BLaER1 treated with 17β-estradiol and CSF1 and Interleukin-3, amounts not matched to agents 10 nM and 100 nM (cell line): ENCODE measurements around the gene ATG2A.
"Not testable (repeated sequence)": the region's sequence is repeated elsewhere in the genome, so short reads cannot be mapped to it uniquely, and the experiment has no call there.

Experiments used
- H3K27ac ChIP-seq, 11 experiments: shearing (Covaris generic); formaldehyde crosslinking; 2 replicates each; pipeline ENCODE4 v1.8.1; 2022
- H3K27me3 ChIP-seq, 11 experiments: shearing (Covaris generic); formaldehyde crosslinking; 2 replicates each; pipeline ENCODE4 v1.8.1; 2022
- H3K36me3 ChIP-seq, 11 experiments: shearing (Covaris generic); formaldehyde crosslinking; 2 replicates each; pipeline ENCODE4 v1.8.1; 2022
- H3K4me1 ChIP-seq, 10 experiments: shearing (Covaris generic); formaldehyde crosslinking; 2 replicates each; pipeline ENCODE4 v1.8.1; 2022
- H3K4me2 ChIP-seq, 11 experiments: shearing (Covaris generic); formaldehyde crosslinking; 2 replicates each; pipeline ENCODE4 v1.8.1; 2022
- H3K4me3 ChIP-seq, 10 experiments: shearing (Covaris generic); formaldehyde crosslinking; 2 replicates each; pipeline ENCODE4 v1.8.1; 2022
- H3K9ac ChIP-seq, 11 experiments: shearing (Covaris generic); formaldehyde crosslinking; 2 replicates each; pipeline ENCODE4 v1.8.1; 2022
- H3K9me3 ChIP-seq, 11 experiments: shearing (Covaris generic); formaldehyde crosslinking; replicated peaks in 1 of 11; 2 replicates each; pipeline ENCODE4 v1.8.1; 2022
- H4K20me1 ChIP-seq, 11 experiments: shearing (Covaris generic); formaldehyde crosslinking; 2 replicates each; pipeline ENCODE4 v1.8.1; 2022
- Cebpa-rat ChIP-seq, 11 experiments: shearing (Covaris generic); IDR thresholded peaks; 2 replicates each; pipeline ENCODE4 v1.8.1; 2022

ATG2A gene

DNA sequence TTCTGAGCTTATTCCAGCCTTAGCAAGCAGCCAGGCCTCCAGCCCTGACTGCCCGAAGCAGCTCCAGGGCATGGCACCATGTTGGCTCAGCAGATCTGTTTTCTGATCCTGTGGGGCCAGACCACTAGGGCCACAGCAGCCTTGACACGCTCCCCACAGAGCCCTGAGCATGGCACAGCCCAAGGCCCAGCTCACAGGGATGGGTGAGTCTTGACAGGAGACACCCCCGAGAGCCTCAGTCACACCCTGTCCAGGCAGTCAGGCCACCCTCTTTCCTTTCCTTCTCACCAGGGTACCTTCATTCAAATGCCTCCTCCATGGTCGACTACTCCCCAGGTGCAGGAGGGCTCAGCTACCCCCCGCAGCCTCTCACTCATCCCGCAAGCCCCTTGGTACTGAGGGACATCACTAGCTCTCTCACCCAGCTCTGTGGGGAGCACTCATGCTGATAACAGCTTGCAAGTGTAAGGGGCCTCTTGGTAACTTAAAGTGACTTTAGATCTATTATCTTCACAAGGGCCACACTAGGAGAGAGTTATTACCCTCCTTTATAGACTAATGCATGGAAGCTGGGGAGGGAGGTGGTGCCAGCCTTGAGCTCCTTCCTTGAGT is 68.7 kb downstream of the ATG2A start:
- peak overlapping the region; percentile 63 to 100 (median 84) for H3K4me2 ChIP-seq
- peaks cover 70 to 86% (median 82%) of the 10 kb centered on the region in 10 experiments for H3K4me1 ChIP-seq
- peaks cover 0 to 16% (median 12%) of the 10 kb centered on the region in 11 experiments; a peak in 14 of 22 replicates for H3K36me3 ChIP-seq
- H3K9me3 ChIP-seq: no peaks in the 10 kb centered on the region
- H4K20me1 ChIP-seq: peaks cover 14 to 34% (median 25%) of the 10 kb centered on the region in 11 experiments; a peak in 19 of 22 replicates
- no peak for TF ChIP-seq Cebpa-rat (IDR thresholded peaks at IDR 0.05)
- H3K4me3 ChIP-seq: no peak overlapping the region
- H3K9ac ChIP-seq: peak overlapping the region in 7 of 11 experiments; percentile 4 to 57 (median 27); a peak in 7 of 22 replicates
- peaks cover 0 to 18% (median 8%) of the 10 kb centered on the region in 11 experiments; a peak in 14 of 22 replicates for H3K27me3 ChIP-seq
- peak overlapping the region in 4 of 11 experiments; percentile 16 to 68 (median 34); a peak in 8 of 22 replicates for H3K27ac ChIP-seq

DNA sequence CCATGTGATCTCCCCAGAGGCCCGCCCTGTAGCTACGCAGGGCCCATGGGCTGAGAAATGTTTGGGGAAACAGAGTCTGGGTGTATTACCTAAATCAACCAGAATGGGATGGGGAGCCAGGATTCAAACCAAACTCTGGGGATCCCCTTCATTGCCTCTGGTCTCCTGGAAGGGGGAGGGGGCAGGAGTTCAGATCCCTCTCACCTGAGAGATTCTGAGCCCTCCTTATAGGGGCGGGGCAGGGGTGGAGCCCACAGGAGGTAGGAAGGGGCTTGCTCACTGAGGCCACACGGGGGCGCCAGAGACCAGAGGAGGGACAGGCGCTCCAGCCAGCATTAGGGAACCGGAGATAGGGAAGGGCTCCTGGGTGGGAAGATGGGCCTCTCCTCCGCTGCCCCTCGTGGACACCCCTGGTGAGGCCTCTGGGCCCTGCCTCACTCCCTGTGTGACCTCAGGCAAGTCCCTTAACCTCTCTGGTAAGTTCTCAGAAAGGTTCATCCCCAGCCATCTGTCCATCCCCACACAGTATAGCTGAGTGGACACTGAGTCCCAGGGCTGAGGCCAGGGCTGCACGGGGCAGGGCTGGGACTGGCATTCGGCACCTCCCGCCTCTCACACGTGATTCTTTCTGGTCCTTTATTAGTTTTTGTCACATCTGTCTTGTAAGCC is 69.9 kb downstream of the ATG2A start:
- peaks cover 4 to 25% (median 13%) of the 10 kb centered on the region in 11 experiments; a peak in 16 of 22 replicates for H4K20me1 ChIP-seq
- H3K27ac ChIP-seq: no peak overlapping the region
- no peak overlapping the region for H3K9ac ChIP-seq
- peak overlapping the region in 10 of 11 experiments; percentile 7 to 98 (median 51); a peak in 13 of 22 replicates for H3K4me2 ChIP-seq
- H3K27me3 ChIP-seq: peaks cover 0 to 19% (median 8%) of the 10 kb centered on the region in 11 experiments; a peak in 14 of 22 replicates
- H3K36me3 ChIP-seq: peaks cover 0 to 5% (median under 1%) of the 10 kb centered on the region in 11 experiments; a peak in 2 of 22 replicates
- H3K4me1 ChIP-seq: peaks cover 62 to 84% (median 79%) of the 10 kb centered on the region in 10 experiments
- TF ChIP-seq Cebpa-rat (IDR thresholded peaks at IDR 0.05): no peak
- no peak overlapping the region for H3K4me3 ChIP-seq
- no peaks in the 10 kb centered on the region for H3K9me3 ChIP-seq

DNA sequence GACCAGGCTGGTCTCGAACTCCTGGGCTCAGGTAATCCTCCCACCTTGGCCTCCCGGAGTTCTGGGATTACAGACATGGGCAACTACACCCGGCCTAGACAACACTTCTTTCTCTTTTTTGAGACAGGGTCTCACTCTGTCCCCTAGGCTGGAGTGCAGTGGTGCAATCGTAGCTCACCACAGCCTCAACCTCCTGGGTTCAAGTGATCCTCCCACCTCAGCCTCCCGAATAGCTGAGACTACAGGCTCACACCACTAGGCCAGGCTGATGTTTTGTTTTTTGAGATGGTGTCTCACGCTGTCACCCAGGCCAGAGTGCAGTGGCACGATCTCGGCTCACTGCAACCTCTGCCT is 71.3 kb downstream of the ATG2A start:
- H3K27ac ChIP-seq, H3K9ac ChIP-seq, H3K36me3 ChIP-seq, H3K4me3 ChIP-seq, H3K9me3 ChIP-seq: not testable (repeated sequence)
- Histone ChIP-seq H3K4me1 (peaks cover 48 to 72% (median 65%) of the 10 kb centered on the region in 10 experiments), H3K27me3 (peaks cover 0 to 19% (median 8%) of the 10 kb centered on the region in 11 experiments; a peak in 14 of 22 replicates), H4K20me1 (peaks cover 0 to 12% (median 0%) of the 10 kb centered on the region in 11 experiments; a peak in 3 of 22 replicates), H3K4me2 (peak overlapping the region in 2 of 11 experiments; percentile 80 to 90; a peak in 2 of 22 replicates)

DNA sequence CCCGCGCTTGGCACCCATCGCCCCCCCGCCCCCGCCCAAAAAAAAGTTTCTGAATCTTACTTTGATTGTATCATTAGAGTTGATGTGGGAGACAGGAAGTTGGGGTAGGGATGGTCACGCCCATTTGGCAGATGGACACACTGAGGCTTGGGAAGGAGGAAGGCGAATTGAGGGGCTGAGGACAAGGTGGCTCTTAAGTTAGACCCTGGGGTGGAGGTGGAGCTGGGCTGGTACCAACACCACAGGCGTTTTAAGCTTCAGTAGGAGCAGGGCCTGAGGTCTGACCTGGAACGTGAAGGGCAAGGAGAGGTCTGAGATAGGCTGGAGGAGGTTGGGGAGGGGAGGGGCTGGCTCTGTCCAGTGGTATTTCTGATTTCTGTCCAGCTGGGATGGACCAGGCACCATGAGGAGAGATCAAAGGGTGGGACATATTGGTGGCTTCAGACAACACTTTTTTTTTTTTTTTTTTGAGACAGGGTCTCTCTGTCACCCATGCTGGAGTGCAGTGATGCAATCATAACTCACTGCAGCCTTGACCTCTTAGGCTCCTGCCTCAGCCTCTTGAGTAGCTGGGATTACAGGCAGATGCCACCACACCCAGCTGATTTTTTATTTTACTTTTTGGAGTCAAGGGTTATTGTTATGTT is 71.8 kb downstream of the ATG2A start:
- peak in 1 of 11 experiments; percentile 29; a peak in 1 of 22 replicates for TF ChIP-seq Cebpa-rat (IDR thresholded peaks at IDR 0.05)
- H3K27me3 ChIP-seq: peaks cover 0 to 19% (median 8%) of the 10 kb centered on the region in 11 experiments; a peak in 14 of 22 replicates
- H4K20me1 ChIP-seq: peaks cover 0 to 12% (median 0%) of the 10 kb centered on the region in 11 experiments; a peak in 3 of 22 replicates
- peaks cover 43 to 67% (median 60%) of the 10 kb centered on the region in 10 experiments for H3K4me1 ChIP-seq
- no peaks in the 10 kb centered on the region for H3K36me3 ChIP-seq
- H3K4me3 ChIP-seq: peak overlapping the region; percentile 38 to 71 (median 57); a peak in 18 of 20 replicates
- peak overlapping the region; percentile 67 to 91 (median 83) for H3K4me2 ChIP-seq
- peak overlapping the region in 4 of 11 experiments; percentile 34 to 54 (median 45); a peak in 4 of 22 replicates for H3K27ac ChIP-seq
- no peaks in the 10 kb centered on the region for H3K9me3 ChIP-seq
- peak overlapping the region in 10 of 11 experiments; percentile 56 to 70 (median 64); a peak in 14 of 22 replicates for H3K9ac ChIP-seq
